ENCODE data around the gene DOK1.

DNA sequence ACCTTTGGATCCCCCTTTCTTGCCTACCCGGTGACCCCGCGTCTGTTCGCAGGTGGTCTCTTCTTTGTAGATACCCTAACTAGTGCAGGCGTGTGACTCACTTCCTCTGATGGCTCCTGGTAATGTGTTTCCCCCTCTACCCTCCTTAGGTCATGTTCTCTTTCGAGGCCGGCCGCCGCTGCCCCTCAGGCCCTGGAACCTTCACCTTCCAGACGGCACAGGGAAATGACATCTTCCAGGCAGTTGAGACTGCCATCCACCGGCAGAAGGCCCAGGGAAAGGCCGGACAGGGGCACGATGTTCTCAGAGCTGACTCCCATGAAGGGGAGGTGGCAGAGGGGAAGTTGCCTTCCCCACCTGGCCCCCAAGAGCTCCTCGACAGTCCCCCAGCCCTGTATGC lies 1.6 kb downstream of the DOK1 start:
- TF ChIP-seq CTCF (optimal IDR thresholded peaks at IDR 0.05 in 1 of 3, IDR thresholded peaks at IDR 0.05 in 1 of 3, conservative IDR thresholded peaks at IDR 0.05 in 1 of 3; ENCODE audit: extremely low read depth in 1 of 3, insufficient read depth in 2 of 3, low read length in 3 of 3) (no peak), EZH2 (IDR thresholded peaks at IDR 0.05; ENCODE audit: low read length) (no peak)
